OCI-LY7 (cell line): Measurements from ENCODE around the gene ITGAV. TPM values are rescaled to one million over a fixed set of nuclear protein-coding genes. Genes with fewer than 3 reads are reported as not detected.

ENCODE experiments used
- BruUV-seq: library from RNA; stranded (reverse); fragments of 400-500 nt; replicated peaks from 2 replicates; lab custom pipeline; 2021; lab: Mats Ljungman, UMichigan
- CTCF ChIA-PET: fragments of 300-600 bp; sonication (Branson Sonifier 250); formaldehyde crosslinking; loops from one replicate; lab custom pipeline; 2022; ENCODE audit warnings: antibody characterized with exemption; ENCODE audit not compliant: unreplicated experiment; lab: Charles Lee
- POLR2A ChIA-PET: fragments of 300-600 bp; sonication (Branson Sonifier 250); formaldehyde crosslinking; loops from one replicate; lab custom pipeline; 2022; ENCODE audit warnings: antibody characterized with exemption; lab: Charles Lee
- DNase-seq: peaks from one replicate; pipeline ENCODE4 v3.0.0-alpha.2; 2015; ENCODE audit warnings: low spot score
- H2AFZ ChIP-seq: fragments of 200-600 bp; sonication (generic), shearing (Covaris generic); 2 replicates; pipeline ENCODE4 v1.6.1; 2014; ENCODE audit warnings: mild to moderate bottlenecking, antibody characterized with exemption, low read length, moderate library complexity
- H3K27ac ChIP-seq: fragments of 200-600 bp; sonication (generic); 2 replicates; pipeline ENCODE4 v1.5.1; 2014; ENCODE audit warnings: mixed run types, low read depth, mild to moderate bottlenecking, moderate library complexity, low read length, inconsistent platforms; ENCODE audit not compliant: poor library complexity, severe bottlenecking
- H3K36me3 ChIP-seq: fragments of 200-600 bp; sonication (generic); 2 replicates; pipeline ENCODE4 v1.6.1; 2014; ENCODE audit warnings: mild to moderate bottlenecking, antibody characterized with exemption, low read length, moderate library complexity, mixed read lengths; ENCODE audit not compliant: insufficient read depth
- H3K4me1 ChIP-seq: fragments of 200-600 bp; sonication (generic); 2 replicates; pipeline ENCODE4 v1.5.1; 2014; ENCODE audit warnings: mild to moderate bottlenecking, low read length; ENCODE audit not compliant: insufficient read depth, poor library complexity, severe bottlenecking
- H3K4me2 ChIP-seq: fragments of 200-600 bp; sonication (generic); 2 replicates; pipeline ENCODE4 v1.6.1; 2014; ENCODE audit warnings: mild to moderate bottlenecking, low read length
- H3K4me3 ChIP-seq: fragments of 200-600 bp; sonication (generic); 2 replicates; pipeline ENCODE4 v1.5.1; 2014; ENCODE audit warnings: mild to moderate bottlenecking, low read depth, low read length; ENCODE audit not compliant: poor library complexity, severe bottlenecking
- H3K79me2 ChIP-seq: fragments of 200-600 bp; sonication (generic); 2 replicates; pipeline ENCODE4 v1.6.1; 2016; ENCODE audit warnings: low read depth, mild to moderate bottlenecking, low read length, moderate library complexity, mixed read lengths; ENCODE audit not compliant: insufficient read depth
- H3K9me2 ChIP-seq: fragments of 200-600 bp; sonication (generic); 2 replicates; pipeline ENCODE4 v1.6.1; 2016; ENCODE audit warnings: mild to moderate bottlenecking, low read length, mixed read lengths; ENCODE audit not compliant: insufficient read depth
- H3K9me3 ChIP-seq: fragments of 200-600 bp; sonication (generic); 2 replicates; pipeline ENCODE4 v1.6.1; 2014; ENCODE audit warnings: mild to moderate bottlenecking, mixed run types, low read length, mixed read lengths
- H4K20me1 ChIP-seq: fragments of 200-600 bp; sonication (generic); 2 replicates; pipeline ENCODE4 v1.6.1; 2014; ENCODE audit warnings: mild to moderate bottlenecking, antibody characterized with exemption, low read length, moderate library complexity, mixed read lengths; ENCODE audit not compliant: insufficient read depth
- EZH2phosphoT487 ChIP-seq: fragments of 200-600 bp; sonication (generic); IDR thresholded peaks from 2 replicates; pipeline ENCODE4 v1.6.1; 2018; ENCODE audit warnings: low read depth, borderline replicate concordance, mild to moderate bottlenecking, mixed run types, antibody characterized with exemption, low read length, moderate library complexity, mixed read lengths
- intact Hi-C: fragments of 100-400 bp; cut with micrococcal nuclease; formaldehyde crosslinking; loops from one replicate; pipeline ENCODE4 v1.10.0; 2022; ENCODE audit not compliant: unreplicated experiment
- total RNA-seq, 2 experiments: library from RNA; depleted of rRNA in 1 of 2; stranded (reverse); fragments of >200 nt in 1 of 2; shearing (Covaris generic) in 1 of 2; gene quantifications; 2 replicates each; pipeline ENCODE4 v1.2.3, GENCODE V29; 2014 to 2022
- TF ChIP-seq, protein P1 (sequence below): fragments of 200-600 bp; sonication (generic); conservative IDR thresholded peaks from 2 replicates; pipeline ENCODE4 v1.5.1; 2014; ENCODE audit warnings: mild to moderate bottlenecking, antibody characterized with exemption, low read length, moderate library complexity, mixed read lengths

The ITGAV gene
- total RNA-seq, 2 experiments from 2014 or later: 1.1 to 3.2 TPM

DNA sequence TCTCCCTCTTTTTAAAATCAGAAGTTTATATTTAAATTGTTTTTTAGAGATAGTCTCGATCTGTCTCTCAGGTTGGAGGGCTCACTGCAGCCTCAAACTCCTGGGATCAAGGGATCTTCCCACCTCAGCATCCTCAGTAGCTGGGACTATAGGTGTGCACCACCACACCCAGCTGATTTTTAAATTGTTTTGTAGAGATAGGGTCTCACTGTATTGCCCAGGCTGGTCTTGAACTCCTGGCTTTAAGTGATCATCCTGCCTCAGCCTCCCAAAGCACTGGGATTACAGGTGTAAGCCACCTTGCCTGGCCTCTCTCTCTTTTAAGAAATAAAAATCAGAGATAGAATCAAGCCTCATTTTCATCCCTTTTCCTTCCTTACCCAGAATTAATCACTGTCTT is 126.1 kb downstream of the ITGAV start:
- no peaks in the 10 kb centered on the region for H4K20me1 ChIP-seq
- no peak overlapping the region for H3K27ac ChIP-seq
- no peaks in the 10 kb centered on the region for H3K79me2 ChIP-seq
- H3K9me3 ChIP-seq: no peaks in the 10 kb centered on the region
- H3K36me3 ChIP-seq: no peaks in the 10 kb centered on the region
- DNase-seq: no peak
- H3K4me1 ChIP-seq: no peaks in the 10 kb centered on the region
- H3K9me2 ChIP-seq: no peaks in the 10 kb centered on the region
- intact Hi-C loops: no loop called here
- no peak overlapping the region for H2AFZ ChIP-seq
- TF ChIP-seq, protein P1, sequence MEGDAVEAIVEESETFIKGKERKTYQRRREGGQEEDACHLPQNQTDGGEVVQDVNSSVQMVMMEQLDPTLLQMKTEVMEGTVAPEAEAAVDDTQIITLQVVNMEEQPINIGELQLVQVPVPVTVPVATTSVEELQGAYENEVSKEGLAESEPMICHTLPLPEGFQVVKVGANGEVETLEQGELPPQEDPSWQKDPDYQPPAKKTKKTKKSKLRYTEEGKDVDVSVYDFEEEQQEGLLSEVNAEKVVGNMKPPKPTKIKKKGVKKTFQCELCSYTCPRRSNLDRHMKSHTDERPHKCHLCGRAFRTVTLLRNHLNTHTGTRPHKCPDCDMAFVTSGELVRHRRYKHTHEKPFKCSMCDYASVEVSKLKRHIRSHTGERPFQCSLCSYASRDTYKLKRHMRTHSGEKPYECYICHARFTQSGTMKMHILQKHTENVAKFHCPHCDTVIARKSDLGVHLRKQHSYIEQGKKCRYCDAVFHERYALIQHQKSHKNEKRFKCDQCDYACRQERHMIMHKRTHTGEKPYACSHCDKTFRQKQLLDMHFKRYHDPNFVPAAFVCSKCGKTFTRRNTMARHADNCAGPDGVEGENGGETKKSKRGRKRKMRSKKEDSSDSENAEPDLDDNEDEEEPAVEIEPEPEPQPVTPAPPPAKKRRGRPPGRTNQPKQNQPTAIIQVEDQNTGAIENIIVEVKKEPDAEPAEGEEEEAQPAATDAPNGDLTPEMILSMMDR: no peak
- no peak for TF ChIP-seq EZH2phosphoT487
- H3K4me3 ChIP-seq: no peak overlapping the region
- no peak overlapping the region for H3K4me2 ChIP-seq
- ChIA-PET POLR2A (no interaction called here), CTCF (no interaction called here)
- BruUV-seq: no TSS peak

DNA sequence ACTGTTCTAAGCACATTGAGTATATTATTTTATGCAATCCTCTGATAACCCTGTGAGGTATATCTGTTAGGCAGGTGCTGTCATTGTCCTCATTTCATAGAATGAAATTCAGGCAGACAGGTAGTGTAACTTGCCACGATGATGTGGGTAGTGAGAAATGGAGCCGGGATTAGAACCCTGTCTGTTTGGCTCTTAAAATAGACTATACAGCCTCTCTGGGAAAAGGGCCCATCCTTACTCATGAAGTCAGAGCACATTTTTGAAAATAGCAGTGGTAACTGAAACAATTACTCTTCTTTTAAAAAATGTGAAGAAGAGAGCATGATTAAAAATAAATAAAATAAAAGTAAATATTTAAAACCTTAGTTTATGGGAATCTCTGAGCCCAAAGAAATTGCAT is 127.0 kb downstream of the ITGAV start:
- DNase-seq: no peak
- Histone ChIP-seq H2AFZ (no peak overlapping the region), H3K27ac (no peak overlapping the region), H3K4me3 (no peak overlapping the region), H3K4me2 (no peak overlapping the region), H3K9me2 (no peaks in the 10 kb centered on the region), H3K36me3 (no peaks in the 10 kb centered on the region), H3K4me1 (no peaks in the 10 kb centered on the region), H3K79me2 (no peaks in the 10 kb centered on the region), H3K9me3 (no peaks in the 10 kb centered on the region), H4K20me1 (no peaks in the 10 kb centered on the region)
- no TSS peak for BruUV-seq
- POLR2A ChIA-PET: no interaction called here
- no peak for TF ChIP-seq EZH2phosphoT487
- TF ChIP-seq, protein P1: no peak
- intact Hi-C loops: no loop called here
- CTCF ChIA-PET: no interaction called here

DNA sequence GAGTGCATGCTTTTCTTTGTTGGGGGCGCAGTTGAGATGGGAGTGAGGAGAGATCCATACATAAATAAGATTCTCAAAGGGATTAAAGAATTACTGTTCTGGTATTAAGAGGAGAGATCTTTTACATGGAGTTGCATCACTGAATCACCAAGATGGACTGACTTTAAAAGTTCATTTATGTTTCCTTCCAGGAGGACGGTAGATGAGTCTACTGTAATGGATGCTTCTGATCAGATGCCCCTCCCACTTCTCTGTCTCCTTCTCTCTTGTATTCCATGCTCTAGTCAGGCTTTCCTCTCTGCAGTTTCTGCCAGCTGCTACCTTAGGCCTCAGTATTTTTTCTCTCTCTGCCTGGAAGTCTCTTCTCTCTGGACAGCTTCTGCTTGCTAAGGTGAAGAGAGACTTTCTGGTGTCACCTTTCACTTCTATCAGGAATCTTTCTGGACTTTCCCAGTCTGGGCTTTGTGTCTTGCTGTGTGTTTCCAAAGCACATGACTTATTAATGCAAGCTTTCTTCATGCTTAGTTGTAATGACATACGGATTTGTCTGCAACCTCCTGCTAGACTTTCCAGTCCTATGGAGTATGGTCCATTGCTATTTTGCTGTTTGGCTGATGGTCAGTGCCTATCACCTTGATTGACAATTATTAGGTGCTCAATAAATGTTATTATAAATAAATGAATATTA is 127.6 kb downstream of the ITGAV start:
- no peak for TF ChIP-seq EZH2phosphoT487
- TF ChIP-seq, protein P1: no peak
- no peak overlapping the region for H3K4me3 ChIP-seq
- no peak for DNase-seq
- no peak overlapping the region for H3K27ac ChIP-seq
- H3K9me2 ChIP-seq: no peaks in the 10 kb centered on the region
- no peaks in the 10 kb centered on the region for H3K9me3 ChIP-seq
- no TSS peak for BruUV-seq
- H3K36me3 ChIP-seq: no peaks in the 10 kb centered on the region
- ChIA-PET CTCF (no interaction called here), POLR2A (no interaction called here)
- intact Hi-C loops: no loop called here
- no peaks in the 10 kb centered on the region for H4K20me1 ChIP-seq
- no peak overlapping the region for H2AFZ ChIP-seq
- H3K4me2 ChIP-seq: no peak overlapping the region
- H3K4me1 ChIP-seq: no peaks in the 10 kb centered on the region
- H3K79me2 ChIP-seq: no peaks in the 10 kb centered on the region
